Measurements from ENCODE around the gene GOLGA6L6. TPM values are rescaled to one million over a fixed set of nuclear protein-coding genes. Genes with fewer than 3 reads are reported as not detected.

GOLGA6L6 gene

Small RNA genes within 50 kb of the gene (small RNA-seq; reads per million reads assigned to genes)
- not detected for gene RN7SL759P (ENCODE audit: insufficient read depth)
